Endothelial cell of umbilical vein (primary cell): ENCODE measurements around the gene CBL. TPM values are rescaled to one million over a fixed set of nuclear protein-coding genes. Genes with fewer than 3 reads are reported as not detected.

Experiments used
- BruUV-seq: library from RNA; stranded (reverse); fragments of 400-500 nt; replicated peaks from 2 replicates; lab custom pipeline; 2021; lab: Mats Ljungman, UMichigan
- CTCF ChIA-PET: fragments of 300-600, 350-600 bp; sonication (Branson Sonifier 250); formaldehyde crosslinking; loops from one replicate; lab custom pipeline; 2021; ENCODE audit warnings: antibody characterized with exemption, inconsistent platforms; lab: Charles Lee
- POLR2A ChIA-PET: fragments of 300-600, 350-600 bp; sonication (Branson Sonifier 250); formaldehyde crosslinking; loops from one replicate; lab custom pipeline; 2021; ENCODE audit warnings: antibody characterized with exemption, inconsistent platforms; lab: Charles Lee
- DNase-seq: peaks from one replicate; pipeline ENCODE4 v3.0.0-alpha.2; 2011; ENCODE audit warnings: low read depth, low spot score
- FAIRE-seq: peaks from 2 replicates; lab custom pipeline; 2011; peaks lifted over from hg19 to GRCh38; lab: Jason Lieb, UNC
- H2AFZ ChIP-seq: 2 replicates; pipeline ENCODE4 v1.6.0; 2012; ENCODE audit warnings: low read depth, low read length, control low read depth, inconsistent platforms
- H3K27ac ChIP-seq: 2 replicates; pipeline ENCODE4 v1.5.1; 2011; ENCODE audit warnings: low read depth, mild to moderate bottlenecking, control low read depth, low read length, moderate library complexity; ENCODE audit not compliant: insufficient read depth
- H3K27me3 ChIP-seq, 2 experiments: 2 replicates each; pipeline versions ENCODE4 v1.6.0 to v1.6.1; 2011; ENCODE audit warnings: low read length in 2 of 2, mixed read lengths in 1 of 2; ENCODE audit not compliant: control insufficient read depth in 2 of 2, insufficient read depth in 2 of 2
- H3K36me3 ChIP-seq, 2 experiments: 2 replicates in 1 of 2; 3 replicates in 1 of 2; pipeline ENCODE4 v1.5.1; 2011; ENCODE audit warnings: low read length in 2 of 2, mild to moderate bottlenecking in 1 of 2, moderate library complexity in 1 of 2; ENCODE audit not compliant: control insufficient read depth in 2 of 2, insufficient read depth in 2 of 2; ENCODE audit errors: extremely low read depth in 1 of 2
- H3K4me1 ChIP-seq: 3 replicates; pipeline ENCODE4 v1.5.1; 2011; ENCODE audit warnings: mild to moderate bottlenecking, low read length; ENCODE audit not compliant: control insufficient read depth, insufficient read depth; ENCODE audit errors: extremely low read depth
- H3K4me2 ChIP-seq: 2 replicates; pipeline ENCODE4 v1.6.1; 2011; ENCODE audit warnings: low read length, control low read depth, mixed read lengths; ENCODE audit not compliant: insufficient read depth
- H3K4me3 ChIP-seq, 3 experiments: fragments of 200-600 bp in 1 of 3; sonication (generic), shearing (Covaris generic) in 1 of 3; replicated peaks in 1 of 3; 2 replicates each; pipeline ENCODE4 v1.5.1; 2011 to 2016; ENCODE audit warnings: control low read depth in 3 of 3, low read length in 3 of 3, mild to moderate bottlenecking in 2 of 3, inconsistent platforms in 1 of 3, low read depth in 1 of 3, moderate library complexity in 1 of 3; ENCODE audit not compliant: insufficient read depth in 1 of 3
- H3K79me2 ChIP-seq: 2 replicates; pipeline ENCODE4 v1.6.0; 2012; ENCODE audit warnings: low read length, inconsistent platforms; ENCODE audit not compliant: control insufficient read depth, insufficient read depth
- H3K9ac ChIP-seq: replicated peaks from 2 replicates; pipeline ENCODE3; 2011; ENCODE audit warnings: low read length, control low read depth; ENCODE audit not compliant: insufficient read depth; ENCODE audit errors: extremely low read depth
- H3K9me1 ChIP-seq: replicated peaks from 3 replicates; pipeline ENCODE4 v1.6.0; 2011; ENCODE audit warnings: mild to moderate bottlenecking, low read length; ENCODE audit not compliant: control insufficient read depth, insufficient read depth; ENCODE audit errors: extremely low read depth
- H3K9me3 ChIP-seq: replicated peaks from 2 replicates; pipeline ENCODE4 v1.5.1; 2012; ENCODE audit warnings: low read length, inconsistent platforms; ENCODE audit not compliant: control insufficient read depth, insufficient read depth
- H4K20me1 ChIP-seq: replicated peaks from 2 replicates; pipeline ENCODE3; 2011; ENCODE audit warnings: mild to moderate bottlenecking, low read length; ENCODE audit not compliant: control insufficient read depth, insufficient read depth; ENCODE audit errors: extremely low read depth
- MYC ChIP-seq: IDR thresholded peaks from one replicate; pipeline ENCODE4 v1.6.1; 2011; ENCODE audit warnings: mild to moderate bottlenecking, low read depth, low read length
- POLR2AphosphoS5 ChIP-seq: IDR thresholded peaks from 2 replicates; pipeline ENCODE4 v1.6.1; 2012; ENCODE audit warnings: low read depth, mild to moderate bottlenecking, control low read depth, low read length, moderate library complexity; ENCODE audit not compliant: insufficient read depth
- dilution Hi-C: fragments of 300-500 bp; cut with MboI; formaldehyde crosslinking; loops from one replicate; pipeline ENCODE4 v1.15.0; 2019; ENCODE audit warnings: low sequenced_read_pairs; ENCODE audit not compliant: extremely low pct_ligation_motif_present
- intact Hi-C: fragments of 100-400 bp; cut with micrococcal nuclease; formaldehyde crosslinking; loops from one replicate; pipeline ENCODE4 v1.10.0; 2022
- polyA plus RNA-seq, 4 experiments: library from polyadenylated mRNA; depleted of rRNA in 3 of 4; stranded (reverse) in 3 of 4; unstranded in 1 of 4; fragments of >200 nt; gene quantifications; 2 replicates each; pipeline versions ENCODE4 v1.2.1 to v1.2.3, GENCODE V29; 2011 to 2012; ENCODE audit warnings: missing spikeins in 1 of 4
- total RNA-seq: library from RNA; stranded (reverse); gene quantifications from 2 replicates; pipeline ENCODE4 v1.2.3, GENCODE V29; 2021
- TF ChIP-seq, protein P1 (sequence below): IDR thresholded peaks from 2 replicates; pipeline ENCODE4 v1.6.1; 2011; ENCODE audit not compliant: insufficient read depth, insufficient read length
- TF ChIP-seq, protein P2 (sequence below), 2 donors: IDR thresholded peaks; 1 replicate in 1 of 2; 2 replicates in 1 of 2; pipeline ENCODE4 v1.5.1; 2011; ENCODE audit warnings: low read length in 2 of 2, mild to moderate bottlenecking in 2 of 2, moderate library complexity in 2 of 2, control low read depth in 1 of 2, inconsistent platforms in 1 of 2, low read depth in 1 of 2; ENCODE audit not compliant: insufficient read depth in 1 of 2; ENCODE audit errors: extremely low read depth in 1 of 2

CBL gene
- total and polyA plus RNA-seq, 2 donors (not counting 3 experiments of a cell fraction or from before 2014, with no cell fraction given), result 15.5 to 41.5 TPM

DNA sequence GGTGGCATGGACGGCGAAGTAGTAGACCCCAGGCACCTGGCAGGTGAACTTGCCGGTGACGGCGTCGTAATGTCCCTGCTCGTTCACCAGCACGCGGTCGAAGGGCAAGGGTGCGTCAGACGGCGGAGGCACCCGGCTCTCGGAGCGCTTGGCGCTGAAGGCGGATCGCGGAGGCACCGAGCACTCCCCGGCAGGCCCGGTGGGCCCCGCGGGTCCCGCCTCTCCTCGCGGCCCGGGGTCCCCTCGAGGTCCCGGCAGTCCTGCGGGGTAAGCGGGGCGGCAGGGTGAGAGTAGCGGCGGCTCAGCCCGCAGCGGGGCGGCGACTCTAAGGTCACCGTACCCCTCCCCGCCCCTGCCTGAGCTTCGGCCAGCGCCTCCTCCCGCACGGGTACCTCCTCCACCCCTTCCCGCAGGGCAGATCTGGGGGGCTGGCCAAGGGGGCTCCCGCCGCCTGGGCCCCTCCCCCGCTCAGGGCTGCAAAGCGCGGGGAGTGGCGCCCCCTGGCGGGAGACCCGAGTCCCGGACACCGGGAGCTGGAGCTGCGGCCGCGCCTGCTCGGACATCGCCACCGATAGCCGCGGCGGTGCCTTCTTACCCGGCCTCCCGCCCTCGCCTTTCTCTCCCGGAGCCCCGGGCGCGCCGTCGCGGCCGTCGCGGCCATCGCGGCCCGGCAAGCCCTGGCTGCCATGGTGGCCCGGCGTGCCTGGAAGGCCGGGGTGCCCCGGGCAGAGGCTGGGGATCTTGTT, 133.6 kb downstream of the CBL start:
- CTCF ChIA-PET, result interaction anchor here (0.6 to 6.3 kb wide), 28 partner anchors 8 to 721 kb away, joined by 3 to 301 read pairs (median 7); partner anchors contain the start of genes ABCG4, CBL, CENATAC and DPAGT1
- H2AFZ ChIP-seq, result no peak overlapping the region
- H3K4me1 ChIP-seq, result peaks cover 39% of the 10 kb centered on the region
- H3K27me3 ChIP-seq, result no peaks in the 10 kb centered on the region
- TF ChIP-seq, protein P1, sequence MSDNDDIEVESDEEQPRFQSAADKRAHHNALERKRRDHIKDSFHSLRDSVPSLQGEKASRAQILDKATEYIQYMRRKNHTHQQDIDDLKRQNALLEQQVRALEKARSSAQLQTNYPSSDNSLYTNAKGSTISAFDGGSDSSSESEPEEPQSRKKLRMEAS, result peak; percentile 32
- TF ChIP-seq MYC, result no peak
- TF ChIP-seq POLR2AphosphoS5, result peak; percentile 60
- TF ChIP-seq, protein P2, sequence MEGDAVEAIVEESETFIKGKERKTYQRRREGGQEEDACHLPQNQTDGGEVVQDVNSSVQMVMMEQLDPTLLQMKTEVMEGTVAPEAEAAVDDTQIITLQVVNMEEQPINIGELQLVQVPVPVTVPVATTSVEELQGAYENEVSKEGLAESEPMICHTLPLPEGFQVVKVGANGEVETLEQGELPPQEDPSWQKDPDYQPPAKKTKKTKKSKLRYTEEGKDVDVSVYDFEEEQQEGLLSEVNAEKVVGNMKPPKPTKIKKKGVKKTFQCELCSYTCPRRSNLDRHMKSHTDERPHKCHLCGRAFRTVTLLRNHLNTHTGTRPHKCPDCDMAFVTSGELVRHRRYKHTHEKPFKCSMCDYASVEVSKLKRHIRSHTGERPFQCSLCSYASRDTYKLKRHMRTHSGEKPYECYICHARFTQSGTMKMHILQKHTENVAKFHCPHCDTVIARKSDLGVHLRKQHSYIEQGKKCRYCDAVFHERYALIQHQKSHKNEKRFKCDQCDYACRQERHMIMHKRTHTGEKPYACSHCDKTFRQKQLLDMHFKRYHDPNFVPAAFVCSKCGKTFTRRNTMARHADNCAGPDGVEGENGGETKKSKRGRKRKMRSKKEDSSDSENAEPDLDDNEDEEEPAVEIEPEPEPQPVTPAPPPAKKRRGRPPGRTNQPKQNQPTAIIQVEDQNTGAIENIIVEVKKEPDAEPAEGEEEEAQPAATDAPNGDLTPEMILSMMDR (IDR thresholded peaks at IDR 0.05; ENCODE audit: extremely low read depth in 1 of 2, insufficient read depth in 1 of 2, low read depth in 1 of 2, low read length in 2 of 2), result peak; percentile 90 to 94
- peak overlapping the region; percentile 64 for H3K4me2 ChIP-seq
- peak overlapping the region; percentile 75 for H3K9ac ChIP-seq
- DNase-seq, result peak; percentile 71
- peak overlapping the region; percentile 67 for H3K27ac ChIP-seq
- peak overlapping the region; percentile 41 to 90 (median 65) for H3K4me3 ChIP-seq
- H3K9me3 ChIP-seq, result no peaks in the 10 kb centered on the region
- dilution Hi-C loops, result no loop called here
- H3K36me3 ChIP-seq, result peaks cover 0 to 2% of the 10 kb centered on the region in 2 experiments
- peaks cover 21% of the 10 kb centered on the region for H3K79me2 ChIP-seq
- POLR2A ChIA-PET, result interaction anchor here (1.6 kb wide), 1 partner anchor 21 kb away, joined by 10 read pairs; no protein-coding TSS in a partner anchor
- intact Hi-C loops, result loop anchor here (1.0 to 2.0 kb wide), 6 partner anchors 17 to 275 kb away; a partner anchor contains a TSS
- BruUV-seq, result no TSS peak
- no peaks in the 10 kb centered on the region for H3K9me1 ChIP-seq
- no peaks in the 10 kb centered on the region for H4K20me1 ChIP-seq
- FAIRE-seq, result peak; percentile 43
